GM18508 (cell line): Measurements from ENCODE around the gene XXYLT1.

Experiments
- ATAC-seq: cut with Tn5 transposase; IDR thresholded peaks from one replicate; pipeline ENCODE4 v1.9.1; 2021; ENCODE audit warnings: moderate number of reproducible peaks; ENCODE audit not compliant: insufficient read depth, unreplicated experiment

XXYLT1 gene

GRCh38 chr3:195268576-195269309 is 2.2 kb downstream of the XXYLT1 start:
- ATAC-seq = no peak

GRCh38 chr3:195267096-195267495 is 3.9 kb downstream of the XXYLT1 start:
- ATAC-seq = no peak

GRCh38 chr3:195266428-195266827 is 4.5 kb downstream of the XXYLT1 start:
- ATAC-seq = no peak

- no peak for ATAC-seq
Observed at GRCh38 chr3:195265363-195265976, 5.5 kb downstream of the XXYLT1 start.

- no peak for ATAC-seq
Observed at GRCh38 chr3:195263925-195264600, 6.9 kb downstream of the XXYLT1 start.

- no peak for ATAC-seq
Observed at GRCh38 chr3:195263193-195263924, 7.6 kb downstream of the XXYLT1 start.

DNA sequence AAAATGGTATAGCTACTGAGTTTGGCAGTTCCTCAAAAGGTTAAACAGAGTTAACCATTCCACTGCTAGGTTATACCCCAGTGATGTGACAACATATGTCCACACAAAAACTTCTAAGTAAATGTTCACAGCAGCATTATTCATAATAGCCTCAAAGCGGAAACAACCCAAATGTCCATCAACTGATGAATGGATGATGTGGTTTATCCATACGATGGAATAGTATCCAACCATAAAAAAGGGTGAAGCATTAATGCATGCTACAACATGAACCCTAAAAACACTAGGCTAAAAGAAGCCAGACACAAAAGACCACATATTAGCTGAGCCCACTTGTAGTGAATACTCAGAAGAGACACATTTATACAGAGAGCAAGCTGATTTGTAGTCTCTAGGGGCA is 9.0 kb downstream of the XXYLT1 start:
- ATAC-seq = no peak

DNA sequence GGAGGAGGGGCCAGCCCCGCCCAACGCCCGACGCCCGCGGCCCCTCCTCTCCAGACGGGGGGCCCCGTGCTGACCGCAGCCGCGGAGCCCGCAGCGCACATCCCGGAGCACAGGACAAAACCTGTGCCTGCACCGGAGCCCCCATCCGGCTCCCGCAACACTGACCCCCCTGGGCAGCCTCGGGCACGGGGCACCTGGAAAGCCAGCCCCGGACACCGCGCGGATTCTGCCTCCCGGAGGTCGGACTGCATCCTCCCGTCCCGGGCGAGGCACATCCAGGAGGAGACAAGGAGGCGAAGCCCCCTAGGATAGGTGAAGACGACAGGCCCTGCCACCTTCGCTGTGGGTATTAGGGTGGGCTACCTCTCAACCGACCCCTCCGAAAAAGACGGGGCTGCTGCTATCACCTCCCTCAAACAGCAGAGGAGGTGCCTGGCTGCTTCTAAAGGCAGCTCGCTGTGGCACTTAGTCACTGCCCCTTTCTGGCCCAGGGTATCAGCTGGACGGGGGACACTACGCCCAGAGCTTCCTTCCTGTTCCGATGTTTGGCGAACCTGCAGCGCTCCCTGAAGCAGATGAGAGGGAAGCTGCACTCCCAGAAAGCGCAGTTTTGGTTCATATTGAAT is 10.6 kb downstream of the XXYLT1 start:
- ATAC-seq = peak; percentile 17

- ATAC-seq = peak; percentile 35
Observed at GRCh38 chr3:195259475-195260279, 11.3 kb downstream of the XXYLT1 start.

DNA sequence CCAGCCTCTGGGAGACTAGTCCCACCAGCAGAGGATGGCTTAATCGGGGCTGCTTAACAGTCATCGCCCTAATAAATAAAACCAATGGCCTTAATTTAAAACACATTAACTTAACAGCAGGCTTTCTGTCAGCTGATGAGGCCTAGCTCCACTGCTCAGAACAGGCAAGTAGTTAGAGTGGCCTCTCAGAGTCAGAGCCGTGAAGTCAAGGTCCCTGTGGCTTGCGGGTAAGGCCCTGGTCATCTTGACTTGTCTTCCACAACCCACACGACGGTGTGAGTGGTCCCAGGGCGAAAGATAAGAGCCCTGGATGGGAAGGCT is 11.8 kb downstream of the XXYLT1 start:
- no peak for ATAC-seq

GRCh38 chr3:195258449-195259153 is 12.4 kb downstream of the XXYLT1 start:
- ATAC-seq = no peak

- ATAC-seq = no peak
Observed at GRCh38 chr3:195257454-195258448, 13.2 kb downstream of the XXYLT1 start.

DNA sequence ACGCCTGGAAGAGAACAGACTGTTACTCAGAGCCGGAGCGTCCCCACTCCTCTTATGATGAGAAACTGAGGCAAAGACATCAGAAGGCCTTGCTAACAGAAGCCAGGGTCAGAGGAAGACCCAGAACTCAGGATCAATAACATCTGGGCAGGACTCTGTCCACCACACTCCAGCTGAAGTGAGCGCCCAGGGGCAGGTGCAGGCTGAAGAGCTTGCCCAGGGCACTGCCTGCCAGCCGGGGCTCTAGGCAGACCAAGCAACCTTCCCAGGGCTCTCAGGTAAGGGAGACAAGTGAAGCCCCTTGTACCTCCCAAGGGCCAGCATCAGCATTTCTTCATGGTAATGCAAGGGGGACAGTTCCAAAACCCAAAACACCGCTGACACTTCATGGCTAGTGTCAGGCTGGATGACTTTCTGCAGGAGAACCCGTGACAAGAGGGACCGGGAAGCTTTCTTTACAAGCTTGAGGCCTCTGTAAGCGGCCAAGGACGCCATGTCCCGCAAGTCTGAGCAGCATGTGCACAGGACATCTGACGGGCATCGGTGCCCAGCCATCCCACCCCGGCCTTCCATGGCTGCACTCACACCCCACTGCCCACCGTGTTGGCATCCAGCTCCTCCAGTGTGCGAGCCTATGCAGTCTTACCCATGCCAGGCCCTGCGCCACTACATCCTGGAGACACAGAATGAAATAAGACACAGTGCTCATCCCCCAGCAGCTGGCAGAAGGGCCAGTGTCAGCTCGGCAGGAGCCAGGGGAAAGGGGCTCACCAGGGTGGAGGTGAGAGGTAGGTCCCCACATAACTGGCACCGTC is 14.1 kb downstream of the XXYLT1 start:
- ATAC-seq = no peak

- ATAC-seq = no peak
Observed at GRCh38 chr3:195255571-195256501, 15.1 kb downstream of the XXYLT1 start.

GRCh38 chr3:195255176-195255500 is 15.8 kb downstream of the XXYLT1 start:
- ATAC-seq = no peak

DNA sequence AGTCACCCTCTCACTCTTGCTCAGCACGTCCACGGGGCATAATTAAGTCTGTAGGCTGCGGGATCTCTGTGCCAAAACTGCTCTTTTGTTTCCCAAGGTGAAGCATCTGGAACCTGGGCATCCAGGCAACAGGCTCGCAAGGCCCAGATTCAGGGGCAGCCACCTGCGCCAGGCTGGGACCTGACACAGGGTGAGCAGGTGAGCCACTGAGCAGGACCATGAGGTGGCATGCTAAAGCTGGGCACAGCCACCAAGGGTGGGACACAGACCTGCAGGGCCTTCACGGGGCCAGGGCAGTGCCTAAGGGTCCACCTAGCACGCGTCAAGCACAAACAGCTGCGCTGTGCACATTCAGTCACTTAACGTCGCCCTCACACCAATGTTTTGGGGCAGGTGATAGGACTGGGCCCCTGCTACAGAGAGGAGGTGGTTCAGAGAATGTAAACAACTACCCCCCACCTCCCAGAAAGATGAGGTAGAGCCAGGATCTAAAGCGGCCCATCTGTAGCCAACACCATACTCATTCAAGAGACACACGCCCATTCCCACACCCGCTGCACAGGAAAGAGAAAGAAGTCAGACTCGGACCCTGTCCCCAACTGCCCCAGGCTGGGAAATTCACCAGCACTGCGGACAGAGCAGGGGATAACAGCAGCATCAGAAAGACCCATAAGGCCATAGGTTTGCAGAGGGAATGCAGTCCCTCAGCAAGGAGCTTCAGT is 16.3 kb downstream of the XXYLT1 start:
- no peak for ATAC-seq
